Measurements from ENCODE around the gene FALEC. TPM values are rescaled to one million over a fixed set of nuclear protein-coding genes. Genes with fewer than 3 reads are reported as not detected.

Gene FALEC
- total and polyA plus RNA-seq, 9 of the 15 experiments (the other 6 are each of a cell fraction or from before 2014, with no cell fraction given) = 0.15 to 1.8 (median 0.53) TPM; not detected in 5

- H3K4me1 ChIP-seq (replicated peaks in 1 of 2; ENCODE audit: control insufficient read depth in 2 of 2, insufficient read depth in 2 of 2, low read length in 2 of 2) = peaks cover 4 to 24% of the 10 kb centered on the region in 2 experiments
- POLR2A ChIA-PET = interaction anchor here (1.1 kb wide), 1 partner anchor 102 kb away, joined by 3 read pairs; no protein-coding TSS in a partner anchor
- no peak for FAIRE-seq
- TF ChIP-seq ELF4 (CRISPR knock-in tag; IDR thresholded peaks at IDR 0.05) (no peak), ATF3 (IDR thresholded peaks at IDR 0.05) (no peak), ATF3 (CRISPR knock-in tag; conservative IDR thresholded peaks at IDR 0.05) (no peak), HINFP (tag; conservative IDR thresholded peaks at IDR 0.05; ENCODE audit: low read depth) (no peak), CHCHD3 (CRISPR knock-in tag; IDR thresholded peaks at IDR 0.05) (no peak), NEUROD1 (IDR thresholded peaks at IDR 0.05; ENCODE audit: borderline replicate concordance, low read depth, low read length, partially characterized antibody) (no peak), ZNF407 (IDR thresholded peaks at IDR 0.05; ENCODE audit: low read depth) (no peak), ZBED1 (IDR thresholded peaks at IDR 0.05) (no peak), ZNF175 (CRISPR knock-in tag; IDR thresholded peaks at IDR 0.05; ENCODE audit: low read depth) (no peak), U2AF2 (optimal IDR thresholded peaks at IDR 0.05; ENCODE audit: low read depth, low read length) (no peak), RAD21 (CRISPR knock-in tag; conservative IDR thresholded peaks at IDR 0.05 in 1 of 2, IDR thresholded peaks at IDR 0.05 in 1 of 2) (no peak)
These were observed 41.9 kb upstream of the FALEC start for GRCh38 chr1:150473659-150474058.

More at GRCh38 chr1:150473659-150474058, 41.9 kb upstream of the FALEC start:
- no peak overlapping the region for H3K4me2 ChIP-seq (ENCODE audit: insufficient read depth, low read length)
- H3K27ac ChIP-seq (ENCODE audit: extremely low read depth, low read depth, low read length) = no peak overlapping the region
- no peaks in the 10 kb centered on the region for H4K20me1 ChIP-seq (replicated peaks; ENCODE audit: control insufficient read depth, insufficient read depth, low read length)
- H3K36me3 ChIP-seq (ENCODE audit: control insufficient read depth, insufficient read depth, low read length) = peaks cover 41% of the 10 kb centered on the region
- 45% methylated on average over 4 of the region's 4 CpGs for WGBS (ENCODE audit: insufficient coverage, low coverage, missing lambda C conversion rate)
- ATAC-seq (0 out of 3 replicates have a peak, but pooled peaks have one; percentile 15), DNase-seq (ENCODE audit: extremely low read depth in 1 of 4, low spot score in 3 of 4) (no peak)
- no peaks in the 10 kb centered on the region for H3K79me2 ChIP-seq (ENCODE audit: control insufficient read depth, insufficient read depth, low read length)
- no peak overlapping the region for H2AFZ ChIP-seq (ENCODE audit: low read depth, low read length)
- no TSS peak for BruUV-seq (replicated peaks)
- in situ Hi-C loops (cut with MboI) = no loop called here
- H3K9ac ChIP-seq (ENCODE audit: insufficient read depth in 1 of 2, low read depth in 2 of 2, low read length in 2 of 2) = no peak overlapping the region
- H3K9me3 ChIP-seq (replicated peaks; ENCODE audit: control insufficient read depth, insufficient read depth, low read depth, low read length) = no peaks in the 10 kb centered on the region
- intact Hi-C loops (cut with micrococcal nuclease) = no loop called here
- CTCF ChIA-PET (ENCODE audit: low intra/inter-chr PET ratio) = no interaction called here
- no peaks in the 10 kb centered on the region for H3K27me3 ChIP-seq (ENCODE audit: control insufficient read depth in 2 of 2, insufficient read depth in 2 of 2, low read length in 2 of 2)
- no peak overlapping the region for H3K4me3 ChIP-seq
- H3K9me1 ChIP-seq (ENCODE audit: control insufficient read depth, insufficient read depth, low read length) = no peaks in the 10 kb centered on the region

Data from K562 (cell line).